ENCODE results near the gene TBL3.

GRCh38 chr16:2001456-2002355, 29.9 kb downstream of the TBL3 start:
- TF ChIP-seq EP300 (IDR thresholded peaks at IDR 0.05; ENCODE audit: borderline replicate concordance) (no peak), USF1 (IDR thresholded peaks at IDR 0.05) (no peak), TAF1 (IDR thresholded peaks at IDR 0.05; ENCODE audit: low read depth) (no peak), TEAD4 (IDR thresholded peaks at IDR 0.05) (no peak), RAD21 (IDR thresholded peaks at IDR 0.05; ENCODE audit: low read depth) (no peak), TCF12 (IDR thresholded peaks at IDR 0.05; ENCODE audit: low read depth) (no peak)
